ENCODE data around the gene PLEKHM1. TPM values are rescaled to one million over a fixed set of nuclear protein-coding genes. Genes with fewer than 3 reads are reported as not detected.
"Not testable (repeated sequence)": the region's sequence is repeated elsewhere in the genome, so short reads cannot be mapped to it uniquely, and the experiment has no call there.

PLEKHM1 gene
- total RNA-seq, 2 experiments from 2014 or later: 48.6 to 53.0 TPM

DNA sequence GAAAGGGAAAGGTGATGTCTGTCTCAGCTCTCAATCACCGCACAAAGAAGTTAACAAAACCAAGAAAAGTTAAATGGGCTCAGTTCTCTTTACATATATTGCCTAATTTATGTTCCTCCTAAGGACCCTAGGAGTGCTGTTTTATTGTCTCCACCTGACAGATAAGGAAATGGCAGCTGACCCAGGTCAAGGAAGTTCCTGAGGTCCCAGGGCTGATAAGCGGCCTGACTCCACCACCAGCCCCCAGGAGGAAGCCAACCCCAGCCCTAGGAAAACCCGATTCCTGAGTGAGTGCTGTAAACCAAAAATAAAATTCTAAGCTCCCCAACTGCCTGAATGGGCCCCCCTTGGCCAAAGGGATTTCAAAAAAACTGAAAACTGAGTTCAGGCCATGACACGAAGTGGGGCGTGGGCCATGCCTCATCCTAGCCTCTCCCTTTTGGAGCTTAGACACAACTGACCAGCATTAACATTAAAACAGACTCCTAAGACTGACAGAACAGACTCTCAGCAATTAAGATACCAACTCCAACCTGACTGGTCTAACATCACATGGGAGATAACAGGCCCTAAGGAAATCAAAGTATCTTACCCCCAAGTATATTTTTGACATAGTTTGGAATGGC, 6.8 kb downstream of the PLEKHM1 start:
- POLR2A ChIA-PET; CTCF ChIA-PET; H3K9me3 Mint-ChIP-seq; DNase-seq; H3K36me3 Mint-ChIP-seq (ENCODE audit: low read depth); H3K4me3 Mint-ChIP-seq; H3K27me3 Mint-ChIP-seq: not testable (repeated sequence)
- Mint-ChIP-seq H3K4me1 (peaks cover 21% of the 10 kb centered on the region), H3K27ac (peak overlapping the region; percentile 25)

DNA sequence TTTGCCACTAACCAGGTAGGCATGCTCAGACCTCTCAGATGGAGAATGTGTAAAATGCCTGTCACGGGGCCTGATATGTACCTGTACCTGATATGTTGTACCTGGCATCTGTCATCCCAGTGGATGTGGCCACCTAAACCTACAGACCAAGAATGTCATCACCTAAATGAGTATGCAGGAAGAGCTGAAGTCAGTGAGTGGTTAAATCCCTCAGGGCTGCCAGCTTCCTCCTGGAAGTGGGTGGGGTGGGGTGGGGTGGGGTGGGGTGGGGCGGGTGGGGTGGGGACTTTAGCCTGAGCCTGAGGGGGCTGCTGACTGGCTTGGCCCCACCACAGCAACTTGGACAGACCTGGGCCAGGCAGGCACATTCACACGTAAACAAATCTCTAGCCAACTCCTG, 7.3 kb downstream of the PLEKHM1 start:
- H3K4me3 Mint-ChIP-seq; CTCF ChIA-PET; H3K9me3 Mint-ChIP-seq; POLR2A ChIA-PET; H3K36me3 Mint-ChIP-seq (ENCODE audit: low read depth); DNase-seq; H3K27me3 Mint-ChIP-seq: not testable (repeated sequence)
- Mint-ChIP-seq H3K4me1 (peaks cover 21% of the 10 kb centered on the region), H3K27ac (peak overlapping the region; percentile 41)

- Mint-ChIP-seq H3K27ac (peak overlapping the region; percentile 25), H3K4me1 (peaks cover 15% of the 10 kb centered on the region)
- H3K9me3 Mint-ChIP-seq; CTCF ChIA-PET; H3K27me3 Mint-ChIP-seq; POLR2A ChIA-PET; H3K4me3 Mint-ChIP-seq; H3K36me3 Mint-ChIP-seq (ENCODE audit: low read depth); DNase-seq: not testable (repeated sequence)
Observed at GRCh38 chr17:45482317-45482716, 8.2 kb downstream of the PLEKHM1 start.

- H3K9me3 Mint-ChIP-seq, DNase-seq, H3K27me3 Mint-ChIP-seq, H3K27ac Mint-ChIP-seq, H3K4me3 Mint-ChIP-seq, H3K4me1 Mint-ChIP-seq, POLR2A ChIA-PET: not testable (repeated sequence)
- CTCF ChIA-PET: interaction anchor here (0.6 kb wide), 1 partner anchor 131 kb away, joined by 3 read pairs; no protein-coding TSS in a partner anchor
- peaks cover 13% of the 10 kb centered on the region for H3K36me3 Mint-ChIP-seq (ENCODE audit: low read depth)
Observed at GRCh38 chr17:45475436-45475835, 15.1 kb downstream of the PLEKHM1 start.

GRCh38 chr17:45472249-45472648, 18.3 kb downstream of the PLEKHM1 start:
- DNase-seq, H3K27me3 Mint-ChIP-seq, H3K27ac Mint-ChIP-seq, H3K9me3 Mint-ChIP-seq, H3K4me3 Mint-ChIP-seq, POLR2A ChIA-PET, H3K4me1 Mint-ChIP-seq, CTCF ChIA-PET: not testable (repeated sequence)
- peaks cover 10% of the 10 kb centered on the region for H3K36me3 Mint-ChIP-seq (ENCODE audit: low read depth)

DNA sequence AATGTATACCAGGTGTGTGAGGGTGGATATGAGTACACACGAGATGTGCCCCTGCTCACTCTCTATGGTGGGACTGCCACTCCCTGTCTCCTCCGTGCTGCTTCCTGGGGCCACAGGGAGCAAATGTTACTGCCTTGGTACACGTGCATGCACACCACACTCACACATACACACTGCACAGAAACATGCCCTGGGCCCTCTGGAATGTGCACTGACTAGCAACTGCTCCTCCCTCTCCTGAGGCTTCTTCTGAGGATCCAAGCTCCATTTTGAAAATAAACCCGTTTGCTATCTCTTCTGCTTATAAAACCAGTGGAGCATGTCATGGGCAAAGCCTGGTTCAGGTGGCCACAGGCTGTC, 21.3 kb downstream of the PLEKHM1 start:
- DNase-seq; H3K9me3 Mint-ChIP-seq; H3K36me3 Mint-ChIP-seq (ENCODE audit: low read depth); H3K27ac Mint-ChIP-seq; H3K4me3 Mint-ChIP-seq; POLR2A ChIA-PET; H3K4me1 Mint-ChIP-seq; CTCF ChIA-PET; H3K27me3 Mint-ChIP-seq: not testable (repeated sequence)

DNA sequence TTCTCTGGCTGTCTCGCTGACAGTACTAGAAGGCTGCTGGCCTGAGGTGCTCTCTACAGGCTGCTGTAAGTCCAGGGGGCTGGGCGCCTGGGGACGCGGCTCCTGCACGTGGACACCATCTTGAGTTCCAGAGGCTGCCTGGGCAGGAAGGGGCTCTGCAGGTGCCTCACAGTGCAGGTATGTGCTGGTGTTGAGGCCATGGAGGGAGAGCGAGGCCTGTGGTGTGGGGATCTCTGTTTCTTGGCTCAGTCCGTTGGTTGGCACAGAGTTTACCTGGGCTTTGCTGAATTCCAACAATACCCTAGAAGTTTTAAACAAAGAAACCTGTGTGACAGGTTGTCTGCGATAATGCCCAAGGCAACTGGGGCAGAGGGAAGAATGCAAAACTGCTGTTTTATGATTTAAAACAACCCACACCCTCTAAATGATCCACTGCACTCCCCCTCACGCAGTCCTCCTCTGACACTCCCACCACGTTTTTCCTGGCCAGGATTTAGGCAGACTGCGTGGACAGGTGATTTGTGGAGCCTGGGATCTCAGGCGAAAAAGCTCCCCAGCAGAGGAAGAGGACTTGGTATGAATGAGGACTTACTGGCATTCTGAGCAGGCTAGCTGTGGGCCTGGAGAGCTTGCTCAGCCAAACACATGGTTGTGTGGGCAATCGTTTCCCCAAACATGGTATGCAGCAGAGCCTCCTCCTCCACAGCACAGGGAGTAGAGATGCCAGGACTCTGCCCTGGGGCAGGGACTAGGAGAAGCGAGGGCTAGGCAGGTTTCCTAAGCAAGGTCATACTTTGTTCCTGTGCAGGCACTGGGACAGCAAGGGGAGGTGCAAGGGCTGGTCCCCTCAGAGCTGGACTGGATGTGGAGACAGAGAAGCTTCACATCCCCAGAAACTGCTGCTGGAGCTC, 22.0 kb downstream of the PLEKHM1 start:
- H3K4me1 Mint-ChIP-seq; H3K36me3 Mint-ChIP-seq (ENCODE audit: low read depth); H3K27ac Mint-ChIP-seq; H3K27me3 Mint-ChIP-seq; DNase-seq; POLR2A ChIA-PET; CTCF ChIA-PET; H3K9me3 Mint-ChIP-seq; H3K4me3 Mint-ChIP-seq: not testable (repeated sequence)

- H3K36me3 Mint-ChIP-seq (ENCODE audit: low read depth): peaks cover 11% of the 10 kb centered on the region
- peak overlapping the region; percentile 84 for H3K27ac Mint-ChIP-seq
- peak; percentile 31 for DNase-seq
- H3K4me3 Mint-ChIP-seq, POLR2A ChIA-PET, CTCF ChIA-PET, H3K27me3 Mint-ChIP-seq, H3K9me3 Mint-ChIP-seq: not testable (repeated sequence)
- peaks cover 14% of the 10 kb centered on the region for H3K4me1 Mint-ChIP-seq
Observed at GRCh38 chr17:45461524-45462327, 28.8 kb downstream of the PLEKHM1 start.

GRCh38 chr17:45460422-45460821, 30.1 kb downstream of the PLEKHM1 start:
- H3K27ac Mint-ChIP-seq, H3K9me3 Mint-ChIP-seq, H3K4me3 Mint-ChIP-seq, POLR2A ChIA-PET, H3K27me3 Mint-ChIP-seq, DNase-seq, CTCF ChIA-PET: not testable (repeated sequence)
- peaks cover 14% of the 10 kb centered on the region for H3K4me1 Mint-ChIP-seq
- peaks cover 18% of the 10 kb centered on the region for H3K36me3 Mint-ChIP-seq (ENCODE audit: low read depth)

DNA sequence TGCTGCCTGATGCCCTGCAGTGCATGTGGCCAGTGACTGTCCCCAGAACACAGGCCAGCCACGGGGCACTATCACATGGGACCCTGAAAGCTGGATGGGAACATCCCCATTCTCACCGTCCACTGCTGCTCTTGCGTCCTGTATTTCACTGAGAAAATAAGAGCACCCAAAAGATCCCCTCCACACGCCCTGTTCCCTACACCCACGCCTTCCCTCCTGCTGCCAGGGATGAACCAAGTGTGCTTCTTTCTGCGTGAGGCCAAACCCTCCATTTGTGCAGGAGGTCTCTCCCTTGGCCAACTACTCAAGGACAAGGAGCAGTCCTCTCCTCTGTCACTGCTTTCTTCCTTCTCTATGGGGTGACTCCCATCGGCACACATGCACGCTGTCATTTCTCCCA, 36.2 kb downstream of the PLEKHM1 start:
- H3K36me3 Mint-ChIP-seq (ENCODE audit: low read depth): peaks cover 19% of the 10 kb centered on the region
- CTCF ChIA-PET, DNase-seq, H3K27me3 Mint-ChIP-seq, H3K4me1 Mint-ChIP-seq, H3K27ac Mint-ChIP-seq, H3K4me3 Mint-ChIP-seq, H3K9me3 Mint-ChIP-seq, POLR2A ChIA-PET: not testable (repeated sequence)

- DNase-seq, H3K9me3 Mint-ChIP-seq, CTCF ChIA-PET, H3K27ac Mint-ChIP-seq, H3K4me1 Mint-ChIP-seq, H3K27me3 Mint-ChIP-seq, POLR2A ChIA-PET, H3K4me3 Mint-ChIP-seq: not testable (repeated sequence)
- H3K36me3 Mint-ChIP-seq (ENCODE audit: low read depth): peaks cover 21% of the 10 kb centered on the region
Observed at GRCh38 chr17:45453731-45454130, 36.8 kb downstream of the PLEKHM1 start.

- H3K4me1 Mint-ChIP-seq, DNase-seq, H3K27me3 Mint-ChIP-seq, POLR2A ChIA-PET, H3K27ac Mint-ChIP-seq, H3K9me3 Mint-ChIP-seq, CTCF ChIA-PET, H3K4me3 Mint-ChIP-seq: not testable (repeated sequence)
- peaks cover 23% of the 10 kb centered on the region for H3K36me3 Mint-ChIP-seq (ENCODE audit: low read depth)
Observed at GRCh38 chr17:45453225-45453534, 37.3 kb downstream of the PLEKHM1 start.

DNA sequence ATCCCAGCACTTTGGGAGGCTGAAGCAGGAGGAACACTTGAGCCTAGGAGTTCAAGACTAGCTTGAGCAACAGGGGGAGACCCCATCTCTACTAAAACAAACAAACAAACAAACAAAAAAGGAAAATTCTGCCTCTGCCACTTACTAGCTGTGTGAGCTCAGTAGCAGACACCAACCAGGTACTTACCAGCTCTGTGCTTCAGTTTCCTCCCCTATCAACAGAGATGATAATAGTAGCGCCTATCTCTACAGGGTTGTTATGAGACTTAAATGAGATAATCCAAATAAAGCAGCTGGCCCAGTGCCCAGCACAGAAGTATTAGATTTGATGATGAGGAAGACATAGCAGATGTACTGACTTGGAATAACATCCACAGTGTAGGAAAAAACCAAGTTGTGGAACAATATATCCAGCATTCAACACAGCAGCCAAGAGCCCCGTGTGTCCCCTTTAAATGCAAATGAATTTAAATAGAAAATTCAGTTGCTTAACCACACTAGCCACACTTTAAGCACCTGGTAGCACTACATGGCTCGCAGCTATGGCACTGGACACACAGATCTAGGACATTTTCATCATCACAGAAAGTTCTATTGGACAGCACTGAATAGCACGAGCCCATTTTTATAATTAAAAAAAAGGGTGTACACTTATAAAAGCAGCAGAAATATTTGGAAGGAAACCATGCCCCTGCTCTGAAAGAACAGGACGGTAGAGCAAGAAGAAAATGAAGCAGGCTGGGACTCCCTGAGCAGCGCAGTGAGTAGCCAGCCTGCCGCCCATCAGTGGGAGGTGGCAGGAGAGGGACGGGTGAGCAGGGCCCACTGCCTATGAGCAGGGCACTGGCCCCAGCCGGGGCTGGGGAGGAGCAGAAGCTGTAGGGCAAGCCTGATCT, 37.9 kb downstream of the PLEKHM1 start:
- POLR2A ChIA-PET, CTCF ChIA-PET: not testable (repeated sequence)

More for the DNA sequence above, 37.9 kb downstream of the PLEKHM1 start:
- H3K4me3 Mint-ChIP-seq, H3K4me1 Mint-ChIP-seq, H3K9me3 Mint-ChIP-seq, H3K27me3 Mint-ChIP-seq, DNase-seq: not testable (repeated sequence)
- H3K27ac Mint-ChIP-seq: peak overlapping the region; percentile 36
- peaks cover 26% of the 10 kb centered on the region for H3K36me3 Mint-ChIP-seq (ENCODE audit: low read depth)
